ENCODE results near the gene PTPRD.
"Not testable (repeated sequence)": the region's sequence is repeated elsewhere in the genome, so short reads cannot be mapped to it uniquely, and the experiment has no call there.

Gene PTPRD

DNA sequence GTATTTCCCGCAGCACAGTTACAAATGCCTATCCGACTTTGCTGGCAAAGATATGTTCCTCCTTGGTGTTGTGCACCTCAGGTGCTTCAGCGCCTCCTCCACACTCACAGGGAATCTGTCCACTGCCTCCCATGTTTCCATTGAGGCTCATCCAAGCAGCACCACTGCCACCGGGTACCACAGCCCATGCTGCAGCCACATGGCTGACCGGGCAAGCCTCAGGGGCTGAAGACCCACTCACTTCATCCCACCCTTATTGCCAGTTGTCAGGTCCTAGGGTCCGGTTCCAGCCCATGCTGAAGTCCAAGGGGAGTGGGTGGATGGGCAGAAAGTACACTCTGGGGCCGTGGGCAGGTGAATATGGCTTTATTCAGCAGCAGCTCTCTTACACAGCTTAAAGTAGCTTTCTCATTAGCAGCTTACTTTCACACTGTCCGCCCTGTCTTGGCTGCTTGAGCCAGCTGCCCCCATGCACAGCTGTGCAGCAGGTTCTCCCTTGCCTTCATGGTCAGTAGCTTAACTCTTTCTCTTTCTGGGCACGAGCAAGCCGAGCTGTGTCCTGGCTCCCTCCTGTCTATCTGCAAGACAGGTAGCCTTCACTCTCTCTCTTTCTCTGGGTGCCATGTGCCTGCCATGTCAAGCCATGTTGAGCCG is 1052.3 kb downstream of the PTPRD start:
- no peak for DNase-seq

DNA sequence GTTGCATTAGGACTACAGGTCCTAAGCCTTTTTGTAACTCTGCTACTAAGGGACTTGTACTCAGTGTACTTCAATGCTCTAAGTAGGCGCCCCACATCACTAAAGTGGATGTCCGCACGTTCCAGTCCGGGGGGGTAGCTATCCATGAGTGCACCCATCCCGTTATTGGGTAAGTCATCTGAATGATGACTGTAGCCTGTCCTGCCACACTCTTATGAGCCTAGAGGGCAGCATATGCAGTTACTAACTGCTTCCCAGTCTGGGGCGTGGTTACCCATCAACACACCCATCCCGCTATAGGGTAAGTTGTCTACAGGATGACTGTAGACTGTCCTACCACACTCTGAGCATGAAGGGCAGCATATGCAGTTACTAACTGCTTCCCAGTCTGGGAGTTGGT is 1053.9 kb downstream of the PTPRD start:
- no peak for DNase-seq

DNA sequence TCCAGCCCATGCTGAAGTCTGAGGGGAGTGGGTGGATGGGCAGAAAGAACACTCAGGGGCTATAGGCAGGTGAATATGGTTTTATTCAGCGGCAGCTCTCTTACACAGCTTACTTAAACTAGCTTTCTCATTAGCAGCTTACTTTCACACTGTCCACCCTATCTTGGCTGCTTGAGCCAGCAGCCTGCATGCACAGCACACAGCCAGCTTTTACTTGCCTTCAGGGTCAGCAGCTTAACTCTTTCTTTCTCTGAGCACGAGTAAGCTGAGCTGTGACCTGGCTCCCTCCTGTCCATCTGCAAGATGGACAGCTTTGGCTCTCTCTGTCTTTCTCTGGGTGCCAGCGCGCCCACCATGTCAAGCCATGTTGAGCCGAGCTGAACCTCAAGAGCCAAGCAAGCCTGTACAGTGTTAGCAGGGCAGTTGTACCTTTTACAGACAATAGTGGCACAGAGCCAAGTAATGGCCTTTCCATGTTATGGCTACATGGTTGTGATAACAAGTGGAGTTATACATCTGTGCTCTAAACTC is 1054.9 kb downstream of the PTPRD start:
- DNase-seq, result no peak

DNA sequence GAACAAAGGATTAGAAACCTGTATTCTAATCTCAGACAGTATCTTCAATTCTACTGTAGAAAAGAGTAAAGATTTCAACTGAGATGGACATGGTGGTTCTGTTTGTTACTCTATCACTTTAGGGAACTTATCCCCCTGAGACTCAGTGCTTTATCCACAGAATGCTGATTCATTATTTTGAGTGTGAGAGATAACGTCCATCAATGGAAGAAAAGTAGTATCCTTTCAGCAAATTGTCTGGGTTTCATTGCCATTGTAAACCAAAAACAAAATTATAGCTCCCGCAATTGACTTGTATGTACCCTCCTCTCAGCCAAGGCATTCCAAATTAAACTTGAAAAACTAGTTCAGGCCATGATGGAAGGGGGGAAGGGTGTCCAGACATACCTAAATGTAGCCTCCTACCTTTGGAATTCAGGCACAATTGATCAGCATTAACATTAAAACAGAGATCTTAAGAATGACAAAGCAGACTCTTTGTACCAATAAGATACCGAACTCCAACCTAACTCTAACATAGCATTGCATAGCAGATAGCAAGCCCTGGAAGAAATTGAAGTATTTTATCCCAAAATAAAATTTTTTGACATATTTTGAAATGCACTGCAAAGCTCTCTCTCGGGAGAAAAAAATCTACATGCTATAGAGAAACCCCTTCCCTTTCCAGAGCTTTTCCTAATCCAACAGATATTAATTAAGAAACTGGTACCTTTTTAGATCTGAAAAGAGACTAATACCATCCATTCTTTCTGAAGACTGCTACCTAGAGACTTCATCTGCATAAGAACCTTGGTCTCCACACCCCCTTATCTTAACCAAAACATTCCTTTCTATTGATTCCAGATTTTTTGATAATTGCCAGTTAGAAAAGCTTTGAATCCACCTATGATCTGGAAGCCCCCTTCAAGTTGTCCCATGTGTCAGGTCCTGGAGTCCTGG is 1055.7 kb downstream of the PTPRD start:
- no peak for DNase-seq

DNA sequence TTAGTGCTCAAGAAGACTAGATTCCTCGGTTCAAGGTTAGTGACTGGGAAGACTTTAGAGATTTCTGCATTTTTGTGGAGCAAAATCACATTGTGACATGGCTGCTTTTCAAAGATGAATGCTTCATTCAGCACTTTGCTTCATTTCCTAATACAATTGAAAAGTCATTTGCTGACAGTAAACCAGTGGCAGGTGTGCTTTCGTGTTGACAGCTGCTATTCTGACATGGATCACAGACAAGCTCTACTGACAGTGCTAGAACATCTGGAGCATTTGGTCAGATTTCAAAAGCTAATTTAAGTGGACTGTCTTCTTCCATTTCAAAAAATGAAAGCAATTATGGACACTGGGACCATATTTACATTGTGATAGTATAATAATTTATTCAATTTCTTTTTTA is 1060.1 kb downstream of the PTPRD start:
- DNase-seq, result no peak

DNA sequence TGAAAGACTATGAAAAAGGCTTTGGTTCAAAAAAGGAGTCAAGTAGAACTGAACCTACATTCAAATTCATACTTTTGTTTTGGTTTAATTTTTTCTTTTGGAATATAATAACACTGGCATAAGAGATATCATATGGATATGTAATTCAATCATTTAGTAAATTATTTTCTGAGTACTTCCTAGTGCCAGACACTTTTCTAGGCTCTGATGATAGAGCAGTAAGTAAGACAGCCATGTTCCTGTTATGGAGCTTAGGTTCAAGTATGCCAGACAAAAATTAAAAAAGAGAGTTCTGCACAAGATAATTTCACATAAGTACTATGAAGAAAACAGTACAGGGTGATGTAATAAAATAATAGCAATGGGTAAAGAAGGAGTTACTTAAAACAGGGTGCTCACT is 1074.0 kb downstream of the PTPRD start:
- no peak for DNase-seq

DNA sequence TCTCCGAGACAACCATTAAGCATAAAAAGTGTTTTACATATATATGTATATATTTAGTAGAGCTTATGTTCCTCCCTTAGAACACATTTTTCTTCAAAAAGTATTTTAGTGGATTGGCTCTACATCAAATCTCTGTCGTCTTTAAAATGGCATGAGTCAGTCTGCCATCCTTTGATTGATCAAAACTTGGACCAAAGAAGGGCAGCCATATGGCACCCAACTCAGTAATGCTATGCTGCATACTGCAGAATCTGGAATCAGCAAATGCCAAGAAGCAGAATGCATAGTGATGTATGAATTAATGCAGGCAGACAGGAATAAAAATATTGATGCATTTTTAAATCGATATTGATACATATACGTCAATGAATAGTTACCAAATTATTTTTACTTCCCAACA is 1074.4 kb downstream of the PTPRD start:
- DNase-seq, result no peak

DNA sequence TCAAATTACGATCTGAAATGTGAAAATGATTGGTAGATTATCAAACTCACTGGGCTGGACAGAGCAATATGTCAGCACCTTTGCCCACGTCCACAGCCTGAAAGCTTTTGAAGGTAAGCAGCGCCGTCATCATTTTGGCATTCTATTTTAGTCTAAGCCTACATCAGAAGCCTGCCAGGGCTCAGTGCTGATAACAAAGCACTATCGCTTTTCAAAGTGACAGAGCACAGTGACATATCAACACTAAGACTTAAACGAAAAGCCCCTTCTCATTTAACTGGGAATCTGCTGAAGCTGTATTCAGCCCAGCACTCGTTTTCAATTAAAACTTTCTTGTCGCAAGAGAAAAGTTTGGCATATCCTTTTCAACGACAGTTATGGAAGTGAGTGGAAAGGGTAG is 1076.3 kb downstream of the PTPRD start:
- DNase-seq, result no peak

DNA sequence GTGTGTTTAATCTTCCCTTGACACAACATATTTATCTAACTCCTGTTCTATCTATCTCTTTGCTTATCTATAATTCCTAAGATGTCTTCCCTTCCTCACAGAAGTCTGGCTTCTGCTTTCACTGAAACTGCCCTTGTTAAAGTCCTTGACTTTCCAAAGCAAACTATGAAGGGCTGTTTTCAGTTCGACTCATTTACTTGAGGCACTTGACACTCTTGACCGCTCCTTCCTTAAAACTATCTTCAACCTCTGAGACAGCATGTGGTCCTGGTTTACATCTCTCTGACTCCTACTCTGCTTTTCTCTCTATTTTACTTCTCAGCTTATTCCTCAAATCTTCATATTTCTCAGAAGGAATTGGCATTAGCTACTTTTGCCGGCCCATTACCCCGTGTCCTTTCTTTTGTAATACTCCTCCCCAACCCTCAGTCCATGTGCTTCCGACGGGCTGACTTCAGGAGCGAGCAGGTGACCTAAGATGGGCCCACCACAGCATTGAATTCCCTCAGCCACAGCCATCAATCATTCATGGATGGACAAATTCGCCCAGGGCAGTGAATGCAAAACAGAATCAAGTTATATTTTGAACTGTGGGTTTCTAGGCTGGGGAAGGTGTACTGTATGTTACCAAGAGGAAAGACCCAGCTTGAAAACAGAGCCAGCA is 1089.2 kb downstream of the PTPRD start:
- DNase-seq, result no peak

DNA sequence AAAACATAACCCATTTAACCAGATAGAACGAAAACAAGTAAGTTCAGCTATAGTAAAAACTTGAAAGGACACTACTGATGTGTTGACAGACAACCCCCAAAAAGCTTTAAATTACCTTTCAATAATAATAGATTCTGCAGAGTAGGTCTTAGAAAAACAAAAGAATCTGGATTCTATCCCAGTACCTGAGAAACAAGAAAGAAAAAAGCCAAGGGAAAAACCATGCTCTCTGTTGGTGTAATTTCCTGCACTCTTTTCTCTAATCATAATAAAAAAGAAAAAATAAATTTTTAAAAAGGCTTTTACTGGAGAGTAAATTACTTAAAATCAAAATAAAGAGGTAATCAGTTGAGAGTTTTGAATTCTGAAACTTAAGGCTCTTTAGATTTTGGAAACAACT is 1090.4 kb downstream of the PTPRD start:
- no peak for DNase-seq

DNA sequence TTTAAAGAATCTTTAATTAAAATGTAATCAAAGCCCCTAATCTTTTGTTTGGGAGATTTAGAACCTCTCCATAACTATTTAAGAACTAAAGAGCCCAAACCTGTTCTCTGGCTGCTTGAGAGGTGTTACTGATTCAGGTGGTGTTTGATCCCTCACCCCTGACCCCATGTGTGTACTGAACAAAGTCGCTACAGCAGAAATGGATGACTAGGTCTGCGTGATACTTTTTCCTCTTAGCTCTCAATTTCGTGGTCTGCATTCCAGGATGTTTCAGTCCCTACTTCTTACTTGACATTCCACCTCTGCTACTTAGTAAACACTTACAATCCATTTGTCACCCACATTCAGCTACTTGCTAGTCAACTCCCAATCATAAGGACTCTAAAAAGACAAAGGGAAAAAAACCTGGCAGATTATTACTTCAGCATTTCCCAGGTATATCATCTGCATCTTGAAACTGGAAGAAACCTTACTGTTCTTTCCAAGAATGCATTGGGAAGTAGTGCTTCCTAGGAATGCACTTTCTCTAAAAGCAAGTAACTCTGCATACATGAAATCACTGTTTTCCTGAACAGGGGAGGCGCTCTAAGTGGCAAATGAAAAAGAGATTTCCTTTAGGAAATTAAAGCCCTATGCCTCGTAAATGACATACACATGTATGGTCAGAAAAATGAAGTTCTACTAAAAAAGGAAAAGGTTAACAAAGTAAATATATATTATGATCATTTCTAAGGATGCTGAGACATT is 1091.6 kb downstream of the PTPRD start:
- DNase-seq, result no peak

DNA sequence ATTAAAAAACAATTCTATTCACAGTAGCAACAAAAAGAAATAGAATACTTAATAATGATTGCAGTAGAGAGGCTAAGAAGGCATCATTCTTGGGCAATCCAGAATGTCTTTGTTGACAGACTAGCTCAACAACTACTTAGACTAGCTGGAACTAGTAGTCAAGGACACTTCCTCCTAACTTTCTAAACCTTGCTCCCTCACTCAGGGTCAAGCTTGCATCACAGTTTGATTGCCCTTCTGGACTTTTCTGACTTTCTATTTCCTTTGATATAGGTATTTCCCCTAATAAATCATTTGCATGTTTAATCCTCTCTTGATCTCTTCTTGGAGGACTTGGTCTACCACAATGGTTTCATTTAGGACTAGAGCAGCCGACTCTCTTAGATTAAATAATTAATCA is 1107.9 kb downstream of the PTPRD start:
- no peak for DNase-seq

DNA sequence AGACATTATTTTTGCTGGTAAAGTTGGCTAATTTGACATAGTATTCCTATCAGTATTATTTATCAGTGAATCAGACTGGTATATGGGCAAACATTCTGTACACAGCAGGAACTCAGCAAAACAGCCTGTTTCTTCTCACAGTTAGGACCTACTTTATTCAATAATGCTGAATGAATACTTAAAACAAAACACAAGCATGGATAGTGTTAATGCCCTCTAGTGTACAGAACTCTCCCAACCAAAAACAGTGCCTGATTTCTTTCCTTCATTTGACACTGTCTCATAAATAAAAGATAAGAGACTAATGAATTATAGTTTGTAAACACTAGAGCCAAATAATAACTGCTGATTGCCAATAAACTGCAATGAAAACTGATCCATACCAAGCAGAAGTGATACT is 1113.3 kb downstream of the PTPRD start:
- no peak for DNase-seq

DNA sequence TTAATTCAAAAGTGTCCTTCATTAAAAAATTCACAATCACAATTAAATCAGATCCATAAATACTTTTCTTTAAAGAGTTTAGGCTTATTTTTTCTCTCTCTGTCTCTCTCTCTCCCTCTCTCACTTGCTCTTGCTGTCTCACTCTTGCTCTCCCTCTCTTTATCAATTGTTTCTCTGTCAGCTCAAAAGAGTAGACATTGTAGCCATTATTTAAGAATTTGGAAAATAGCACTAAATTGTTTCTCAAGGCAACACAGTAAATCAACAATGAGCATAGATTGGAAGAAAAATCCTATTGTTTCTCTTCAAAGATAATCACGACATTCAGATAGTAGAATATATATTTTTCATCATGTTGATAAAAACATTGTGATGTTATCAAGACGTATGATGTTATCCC is 1114.0 kb downstream of the PTPRD start:
- DNase-seq, result no peak

DNA sequence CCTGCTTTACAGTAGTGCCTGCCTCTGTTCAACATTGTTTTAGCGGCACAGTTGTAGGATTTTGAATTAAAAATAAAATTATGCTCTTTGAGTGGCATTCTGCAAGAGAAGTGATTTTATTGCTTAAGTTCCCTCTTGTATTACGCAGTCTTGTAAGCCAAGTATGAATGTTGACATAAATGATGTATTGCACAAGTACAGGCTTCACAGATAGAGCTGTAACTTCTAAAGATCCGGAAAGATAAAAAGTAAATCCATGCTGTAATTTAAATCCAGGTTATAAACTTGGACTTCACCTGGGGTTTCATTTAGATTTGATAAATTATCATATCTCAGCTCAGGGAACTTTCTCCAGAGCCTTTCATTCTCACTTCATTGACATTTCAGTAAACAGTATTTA is 1114.7 kb downstream of the PTPRD start:
- DNase-seq, result no peak

DNA sequence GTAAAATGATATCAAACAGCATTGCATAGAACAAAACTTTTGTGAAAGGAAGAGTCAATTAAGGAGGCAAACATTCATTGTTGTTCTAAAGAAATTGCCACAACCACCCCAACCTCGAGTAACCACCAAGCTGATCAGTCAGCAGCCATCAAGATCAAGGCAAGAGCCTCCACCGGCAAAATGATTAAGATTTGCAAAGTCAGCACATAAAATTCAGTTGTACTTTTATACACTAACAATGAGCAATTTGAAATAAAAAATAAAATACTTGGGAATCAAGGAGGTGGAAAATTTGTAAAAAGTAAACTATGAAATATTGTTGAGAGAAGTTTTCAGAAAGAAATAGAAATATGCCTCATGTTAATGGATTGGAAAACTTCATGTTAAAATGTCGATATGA is 1118.5 kb downstream of the PTPRD start:
- DNase-seq, result no peak

DNA sequence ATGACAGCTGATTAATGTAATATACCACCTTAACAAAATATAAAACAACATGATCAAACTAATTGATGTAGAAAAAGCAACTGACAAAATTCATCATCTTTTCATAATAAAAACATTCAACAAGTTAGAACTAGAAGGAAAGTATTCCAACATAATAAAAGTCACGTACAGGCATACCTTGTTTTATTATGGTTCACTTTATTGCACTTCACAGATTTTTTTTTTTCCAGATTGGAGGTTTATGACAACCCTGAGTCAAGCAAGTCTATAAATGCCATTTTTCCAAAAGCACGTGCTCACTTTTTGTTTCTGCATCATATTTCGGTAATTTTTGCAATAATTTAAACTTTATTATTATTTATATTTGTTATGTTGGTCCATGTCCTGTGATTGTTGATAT is 1120.3 kb downstream of the PTPRD start:
- DNase-seq, result no peak

DNA sequence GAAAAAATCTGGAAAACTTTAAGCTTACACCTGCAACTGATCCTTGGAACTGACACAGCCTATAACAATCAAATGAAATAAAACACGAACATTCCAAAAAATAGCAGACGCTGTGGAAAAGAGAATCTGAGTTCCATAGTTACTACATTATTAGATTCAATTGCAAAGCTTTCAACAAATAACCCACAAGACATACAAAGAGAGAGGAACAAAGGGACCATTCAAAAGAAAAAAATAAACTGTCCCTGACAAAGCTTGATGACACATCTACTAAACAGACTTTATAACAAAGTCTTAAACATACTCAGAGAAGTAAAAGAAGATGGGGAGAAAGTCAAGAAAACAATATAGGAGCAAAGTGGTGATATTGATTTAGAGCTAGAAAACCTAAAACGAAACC is 1123.6 kb downstream of the PTPRD start:
- DNase-seq, result no peak

DNA sequence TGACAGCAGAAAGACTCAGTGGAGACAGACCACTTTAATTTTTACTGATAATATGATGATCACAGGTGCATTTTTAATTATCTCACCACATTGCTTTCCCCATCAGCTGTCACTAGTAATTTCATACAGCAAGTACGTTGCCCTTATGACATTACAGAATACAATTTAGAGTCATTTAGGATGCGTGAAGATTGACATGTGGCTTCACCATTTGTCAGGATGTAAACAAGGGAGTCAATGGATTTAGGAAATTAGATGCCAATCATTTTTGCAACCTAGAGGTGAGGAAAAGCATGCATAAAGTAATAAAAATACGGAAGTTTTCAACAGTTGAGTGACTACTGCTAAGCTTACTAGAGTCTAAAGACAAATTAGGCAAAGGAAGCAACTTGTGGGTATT is 1129.6 kb downstream of the PTPRD start:
- DNase-seq, result no peak

DNA sequence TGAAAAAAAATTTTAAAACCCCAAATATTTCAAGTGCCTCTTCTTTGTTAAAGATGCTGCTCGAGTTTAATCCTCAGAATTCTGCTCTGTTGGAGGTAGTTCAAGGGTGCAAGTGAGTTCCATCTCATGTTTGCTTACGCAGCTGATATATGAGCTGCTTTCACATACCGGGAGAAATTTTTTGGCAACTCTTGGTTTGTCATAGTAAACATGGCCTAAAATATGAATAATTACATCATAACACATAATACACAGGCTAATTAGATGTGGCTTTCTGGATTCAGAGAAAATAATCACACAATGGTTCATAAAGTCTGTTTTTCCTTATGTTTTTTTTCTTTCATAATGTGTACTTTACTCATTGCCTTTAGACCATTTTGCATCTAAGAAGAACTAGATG is 1134.1 kb downstream of the PTPRD start:
- no peak for DNase-seq

DNA sequence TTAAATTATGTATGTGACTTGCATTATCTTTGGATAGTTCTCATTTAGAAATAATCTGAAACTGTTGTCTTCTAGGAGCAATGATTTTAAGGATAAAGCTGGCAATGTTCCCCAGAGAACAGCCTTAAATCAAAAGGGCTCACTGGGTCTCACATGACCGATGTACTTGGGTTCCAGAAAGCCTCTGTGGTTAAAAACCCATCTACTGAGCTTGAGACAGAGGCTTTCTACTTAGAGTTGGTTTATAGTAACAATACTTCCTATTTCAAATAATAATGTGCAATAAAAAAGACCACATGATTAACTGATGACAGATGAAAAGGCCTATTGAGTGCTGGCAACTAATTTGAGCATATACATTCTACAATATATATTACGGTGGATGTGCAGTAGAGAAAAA is 1143.5 kb downstream of the PTPRD start:
- DNase-seq, result no peak

DNA sequence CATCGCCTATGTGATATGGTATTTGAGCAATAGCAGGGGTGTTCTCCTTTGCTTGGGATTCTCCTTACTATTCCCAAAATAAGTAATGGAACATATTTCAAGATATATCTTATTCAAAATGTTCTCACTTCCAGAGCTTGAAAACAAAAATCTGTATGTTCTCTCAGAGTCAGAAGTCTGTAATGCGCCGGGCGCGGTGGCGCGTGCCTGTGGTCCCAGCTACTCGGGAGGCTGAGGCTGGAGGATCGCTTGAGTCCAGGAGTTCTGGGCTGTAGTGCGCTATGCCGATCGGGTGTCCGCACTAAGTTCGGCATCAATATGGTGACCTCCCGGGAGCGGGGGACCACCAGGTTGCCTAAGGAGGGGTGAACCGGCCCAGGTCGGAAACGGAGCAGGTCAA is 1170.9 kb downstream of the PTPRD start:
- DNase-seq, result not testable (repeated sequence)

DNA sequence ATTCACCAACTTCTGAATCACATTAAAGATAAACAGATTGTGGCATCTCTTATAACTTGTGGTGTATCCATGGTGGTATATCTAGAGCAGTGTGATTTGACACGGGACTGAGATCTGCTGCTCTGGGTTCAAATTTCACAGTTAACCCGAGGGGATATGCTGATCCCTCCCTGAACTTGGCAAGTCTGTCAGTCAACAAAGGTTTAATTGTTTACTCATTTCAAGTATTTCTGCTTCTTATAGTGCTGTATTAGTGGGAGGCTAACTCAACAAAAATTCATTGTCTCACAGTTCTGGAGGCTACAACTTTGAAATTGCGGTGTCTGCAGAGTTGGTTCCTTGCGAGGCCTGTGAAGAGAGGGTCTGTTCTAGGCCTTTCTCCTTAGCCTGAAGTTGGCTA is 1175.2 kb downstream of the PTPRD start:
- no peak for DNase-seq

Measured in SW 1271 (cell line).